Measurements from ENCODE around the gene CARD19. TPM values are rescaled to one million over a fixed set of nuclear protein-coding genes. Genes with fewer than 3 reads are reported as not detected.

CARD19 gene
- polyA plus RNA-seq, 1 donor (not counting 4 experiments of a cell fraction or from before 2014, with no cell fraction given) = 36.7 TPM

GRCh38 chr9:93051680-93052089, 44.3 kb upstream of the CARD19 start:
- H3K9ac ChIP-seq (ENCODE audit: control insufficient read depth, extremely low read depth, insufficient read depth, low read length) = no peak overlapping the region
- H3K9me3 ChIP-seq (ENCODE audit: control insufficient read depth, low read depth, low read length) = no peaks in the 10 kb centered on the region
- FAIRE-seq = no peak
- H3K9me1 ChIP-seq (ENCODE audit: control insufficient read depth, extremely low read depth, insufficient read depth, low read length) = no peaks in the 10 kb centered on the region
- no peaks in the 10 kb centered on the region for H3K79me2 ChIP-seq (ENCODE audit: control insufficient read depth, insufficient read depth, low read length)
- H4K20me1 ChIP-seq (ENCODE audit: control insufficient read depth, extremely low read depth, insufficient read depth, low read length) = no peaks in the 10 kb centered on the region
- DNase-seq (ENCODE audit: low read depth, low spot score) = no peak
- no peak overlapping the region for H3K4me3 ChIP-seq (ENCODE audit: control insufficient read depth in 2 of 3, extremely low read depth in 1 of 3, insufficient read depth in 2 of 3, low read depth in 1 of 3, low read length in 3 of 3)
- dilution Hi-C loops (cut with MboI; ENCODE audit: extremely low pct_ligation_motif_present, low sequenced_read_pairs) = no loop called here
- no peaks in the 10 kb centered on the region for H3K36me3 ChIP-seq (ENCODE audit: control insufficient read depth in 2 of 2, extremely low read depth in 1 of 2, insufficient read depth in 2 of 2, low read length in 2 of 2)
- H3K4me2 ChIP-seq (ENCODE audit: control insufficient read depth, extremely low read depth, insufficient read depth, low read depth, low read length) = no peak overlapping the region
- H2AFZ ChIP-seq (ENCODE audit: control insufficient read depth, low read length) = no peak overlapping the region
- H3K27me3 ChIP-seq (ENCODE audit: control insufficient read depth, extremely low read depth, insufficient read depth, low read length) = no peaks in the 10 kb centered on the region
- no peak overlapping the region for H3K27ac ChIP-seq (ENCODE audit: control insufficient read depth, insufficient read depth, low read length)
- H3K4me1 ChIP-seq (ENCODE audit: control insufficient read depth, extremely low read depth, insufficient read depth, low read length) = no peaks in the 10 kb centered on the region
- TF ChIP-seq CTCF (optimal IDR thresholded peaks at IDR 0.05 in 1 of 3, IDR thresholded peaks at IDR 0.05 in 1 of 3, conservative IDR thresholded peaks at IDR 0.05 in 1 of 3; ENCODE audit: extremely low read depth in 1 of 3, insufficient read depth in 2 of 3, low read length in 3 of 3) (no peak), EZH2 (IDR thresholded peaks at IDR 0.05; ENCODE audit: low read length) (no peak)

- Histone ChIP-seq H3K27me3 (ENCODE audit: control insufficient read depth, extremely low read depth, insufficient read depth, low read length) (no peaks in the 10 kb centered on the region), H3K79me2 (ENCODE audit: control insufficient read depth, insufficient read depth, low read length) (no peaks in the 10 kb centered on the region), H3K4me3 (ENCODE audit: control insufficient read depth in 2 of 3, extremely low read depth in 1 of 3, insufficient read depth in 2 of 3, low read depth in 1 of 3, low read length in 3 of 3) (no peak overlapping the region), H3K27ac (ENCODE audit: control insufficient read depth, insufficient read depth, low read length) (no peak overlapping the region), H3K9ac (ENCODE audit: control insufficient read depth, extremely low read depth, insufficient read depth, low read length) (no peak overlapping the region), H3K9me3 (ENCODE audit: control insufficient read depth, low read depth, low read length) (no peaks in the 10 kb centered on the region), H3K9me1 (ENCODE audit: control insufficient read depth, extremely low read depth, insufficient read depth, low read length) (no peaks in the 10 kb centered on the region), H2AFZ (ENCODE audit: control insufficient read depth, low read length) (no peak overlapping the region), H3K4me2 (ENCODE audit: control insufficient read depth, extremely low read depth, insufficient read depth, low read depth, low read length) (no peak overlapping the region), H3K36me3 (ENCODE audit: control insufficient read depth in 2 of 2, extremely low read depth in 1 of 2, insufficient read depth in 2 of 2, low read length in 2 of 2) (no peaks in the 10 kb centered on the region), H3K4me1 (ENCODE audit: control insufficient read depth, extremely low read depth, insufficient read depth, low read length) (no peaks in the 10 kb centered on the region), H4K20me1 (ENCODE audit: control insufficient read depth, extremely low read depth, insufficient read depth, low read length) (no peaks in the 10 kb centered on the region)
- no peak for DNase-seq (ENCODE audit: low read depth, low spot score)
- dilution Hi-C loops (cut with MboI; ENCODE audit: extremely low pct_ligation_motif_present, low sequenced_read_pairs) = no loop called here
- no peak for TF ChIP-seq EZH2 (IDR thresholded peaks at IDR 0.05; ENCODE audit: low read length)
- no peak for TF ChIP-seq CTCF (optimal IDR thresholded peaks at IDR 0.05 in 1 of 3, IDR thresholded peaks at IDR 0.05 in 1 of 3, conservative IDR thresholded peaks at IDR 0.05 in 1 of 3; ENCODE audit: extremely low read depth in 1 of 3, insufficient read depth in 2 of 3, low read length in 3 of 3)
- FAIRE-seq = no peak
These were observed 43.1 kb upstream of the CARD19 start for GRCh38 chr9:93052791-93053540.
